Mucosa of stomach (tissue), 1 donor: Measurements from ENCODE around the gene CHAC1.
A peak's percentile ranks its signal among the peaks of the same experiment; 100 is the strongest.

Experiments used
- H3K27me3 ChIP-seq: one replicate; pipeline ENCODE4 v1.7.0; 2013; ENCODE audit warnings: mild to moderate bottlenecking, low read length; ENCODE audit not compliant: control insufficient read depth, insufficient read depth
- H3K36me3 ChIP-seq: one replicate; pipeline ENCODE4 v1.7.0; 2013; ENCODE audit warnings: low read length; ENCODE audit not compliant: control insufficient read depth, insufficient read depth
- H3K4me1 ChIP-seq: one replicate; pipeline ENCODE4 v1.7.0; 2013; ENCODE audit warnings: mild to moderate bottlenecking, low read length; ENCODE audit not compliant: control insufficient read depth, insufficient read depth
- H3K4me3 ChIP-seq: one replicate; pipeline ENCODE4 v1.7.0; 2013; ENCODE audit warnings: low read length
- H3K9ac ChIP-seq: one replicate; pipeline ENCODE4 v1.7.0; 2013; ENCODE audit warnings: mild to moderate bottlenecking, low read length, moderate library complexity
- H3K9me3 ChIP-seq: one replicate; pipeline ENCODE4 v1.7.0; 2013; ENCODE audit warnings: mild to moderate bottlenecking, low read length, moderate library complexity; ENCODE audit not compliant: control insufficient read depth
- donor health status: Pancreatic carcinoma.

Gene CHAC1

GRCh38 chr15:40988156-40988555, 34.9 kb downstream of the CHAC1 start:
- H3K9me3 ChIP-seq: no peaks in the 10 kb centered on the region
- no peak overlapping the region for H3K9ac ChIP-seq
- no peaks in the 10 kb centered on the region for H3K4me1 ChIP-seq
- peaks cover 12% of the 10 kb centered on the region for H3K36me3 ChIP-seq
- H3K27me3 ChIP-seq: no peaks in the 10 kb centered on the region
- H3K4me3 ChIP-seq: no peak overlapping the region

- Histone ChIP-seq H3K27me3 (no peaks in the 10 kb centered on the region), H3K9ac (no peak overlapping the region), H3K4me3 (no peak overlapping the region), H3K4me1 (no peaks in the 10 kb centered on the region), H3K36me3 (peaks cover 10% of the 10 kb centered on the region), H3K9me3 (no peaks in the 10 kb centered on the region)
These were observed 36.8 kb downstream of the CHAC1 start for GRCh38 chr15:40990080-40990479.

- Histone ChIP-seq H3K9ac (no peak overlapping the region), H3K27me3 (no peaks in the 10 kb centered on the region), H3K4me1 (no peaks in the 10 kb centered on the region), H3K9me3 (no peaks in the 10 kb centered on the region), H3K4me3 (no peak overlapping the region), H3K36me3 (peaks cover 15% of the 10 kb centered on the region)
These were observed 37.5 kb downstream of the CHAC1 start for GRCh38 chr15:40990789-40991188.

- Histone ChIP-seq H3K9ac (no peak overlapping the region), H3K4me1 (no peaks in the 10 kb centered on the region), H3K4me3 (no peak overlapping the region), H3K36me3 (peaks cover 16% of the 10 kb centered on the region), H3K9me3 (no peaks in the 10 kb centered on the region), H3K27me3 (no peaks in the 10 kb centered on the region)
These were observed 38.1 kb downstream of the CHAC1 start for GRCh38 chr15:40991355-40991754.

- no peak overlapping the region for H3K9ac ChIP-seq
- H3K27me3 ChIP-seq: no peaks in the 10 kb centered on the region
- no peaks in the 10 kb centered on the region for H3K9me3 ChIP-seq
- no peaks in the 10 kb centered on the region for H3K4me1 ChIP-seq
- no peak overlapping the region for H3K4me3 ChIP-seq
- H3K36me3 ChIP-seq: peaks cover 8% of the 10 kb centered on the region
These were observed 39.0 kb downstream of the CHAC1 start for GRCh38 chr15:40992241-40992741.

GRCh38 chr15:40992825-40993224, 39.6 kb downstream of the CHAC1 start:
- Histone ChIP-seq H3K27me3 (no peaks in the 10 kb centered on the region), H3K4me1 (no peaks in the 10 kb centered on the region), H3K4me3 (no peak overlapping the region), H3K36me3 (peaks cover 6% of the 10 kb centered on the region), H3K9me3 (no peaks in the 10 kb centered on the region), H3K9ac (peak overlapping the region; percentile 41)

GRCh38 chr15:40995656-40996055, 42.4 kb downstream of the CHAC1 start:
- H3K4me1 ChIP-seq: no peaks in the 10 kb centered on the region
- no peaks in the 10 kb centered on the region for H3K9me3 ChIP-seq
- H3K36me3 ChIP-seq: peaks cover 6% of the 10 kb centered on the region
- H3K9ac ChIP-seq: no peak overlapping the region
- H3K4me3 ChIP-seq: no peak overlapping the region
- no peaks in the 10 kb centered on the region for H3K27me3 ChIP-seq

GRCh38 chr15:40999190-40999589, 45.9 kb downstream of the CHAC1 start:
- Histone ChIP-seq H3K4me1 (peaks cover 6% of the 10 kb centered on the region), H3K9ac (no peak overlapping the region), H3K9me3 (no peaks in the 10 kb centered on the region), H3K36me3 (peaks cover 6% of the 10 kb centered on the region), H3K4me3 (no peak overlapping the region), H3K27me3 (no peaks in the 10 kb centered on the region)

- H3K9me3 ChIP-seq: no peaks in the 10 kb centered on the region
- H3K27me3 ChIP-seq: no peaks in the 10 kb centered on the region
- H3K4me1 ChIP-seq: peaks cover 6% of the 10 kb centered on the region
- H3K4me3 ChIP-seq: no peak overlapping the region
- H3K36me3 ChIP-seq: peaks cover 7% of the 10 kb centered on the region
- H3K9ac ChIP-seq: no peak overlapping the region
These were observed 48.4 kb downstream of the CHAC1 start for GRCh38 chr15:41001524-41002214.

- H3K36me3 ChIP-seq: peaks cover 7% of the 10 kb centered on the region
- no peak overlapping the region for H3K9ac ChIP-seq
- no peak overlapping the region for H3K4me3 ChIP-seq
- H3K27me3 ChIP-seq: no peaks in the 10 kb centered on the region
- H3K9me3 ChIP-seq: no peaks in the 10 kb centered on the region
- H3K4me1 ChIP-seq: peaks cover 6% of the 10 kb centered on the region
These were observed 51.2 kb downstream of the CHAC1 start for GRCh38 chr15:41004490-41004889.
